AG09309 (cell line): ENCODE results near the gene HMCN1.

ENCODE experiments used
- DNase-seq: peaks from one replicate; pipeline ENCODE4 v3.0.0-alpha.2; 2010; ENCODE audit warnings: low read depth
- H3K4me3 ChIP-seq: 2 replicates; pipeline ENCODE4 v1.5.1; 2011; ENCODE audit warnings: mild to moderate bottlenecking, low read depth, low read length, moderate library complexity; ENCODE audit not compliant: control insufficient read depth
- CTCF ChIP-seq: IDR thresholded peaks from 2 replicates; pipeline ENCODE4 v1.5.1; 2011; ENCODE audit warnings: mild to moderate bottlenecking, low read depth, low read length, inconsistent platforms; ENCODE audit not compliant: insufficient read depth, control insufficient read depth; ENCODE audit errors: missing control alignments

HMCN1 gene

GRCh38 chr1:185834371-185834905 lies 100.2 kb downstream of the HMCN1 start:
- H3K4me3 ChIP-seq = no peak overlapping the region
- TF ChIP-seq CTCF = no peak
- DNase-seq = no peak

- no peak for TF ChIP-seq CTCF
- no peak overlapping the region for H3K4me3 ChIP-seq
- no peak for DNase-seq
These were observed 101.0 kb downstream of the HMCN1 start for GRCh38 chr1:185835191-185835590.

GRCh38 chr1:185837711-185838110 lies 103.5 kb downstream of the HMCN1 start:
- no peak for TF ChIP-seq CTCF
- H3K4me3 ChIP-seq = no peak overlapping the region
- no peak for DNase-seq

GRCh38 chr1:185838111-185838510 lies 103.9 kb downstream of the HMCN1 start:
- no peak overlapping the region for H3K4me3 ChIP-seq
- TF ChIP-seq CTCF = no peak
- no peak for DNase-seq

- no peak overlapping the region for H3K4me3 ChIP-seq
- DNase-seq = no peak
- no peak for TF ChIP-seq CTCF
These were observed 106.7 kb downstream of the HMCN1 start for GRCh38 chr1:185840880-185841279.

- DNase-seq = no peak
- H3K4me3 ChIP-seq = no peak overlapping the region
- TF ChIP-seq CTCF = no peak
These were observed 109.2 kb downstream of the HMCN1 start for GRCh38 chr1:185843297-185843869.
